A673 (cell line): ENCODE data around the gene MICU1.
A peak's percentile ranks its signal among the peaks of the same experiment; 100 is the strongest.

Experiments used
- CTCF ChIP-seq: fragments of 300-800, 200-600 bp; sonication (generic); conservative IDR thresholded peaks from 2 replicates; pipeline ENCODE4 v1.5.1; 2017; ENCODE audit warnings: low read depth, mild to moderate bottlenecking, antibody characterized with exemption, low read length, moderate library complexity, mixed read lengths
- EZH2 ChIP-seq: fragments of 200-600 bp; sonication (generic); IDR thresholded peaks from 2 replicates; pipeline ENCODE4 v1.6.1; 2017; ENCODE audit warnings: borderline replicate concordance, low read depth, mild to moderate bottlenecking, mixed read lengths, antibody characterized with exemption, low read length; ENCODE audit not compliant: poor library complexity, severe bottlenecking

GRCh38 chr10:72567889-72568640 is 57.8 kb downstream of the MICU1 start:
- TF ChIP-seq CTCF = peak; percentile 67
- no peak for TF ChIP-seq EZH2
